Measurements from ENCODE around the gene EXO5. TPM values are rescaled to one million over a fixed set of nuclear protein-coding genes. Genes with fewer than 3 reads are reported as not detected.
"Not testable (repeated sequence)": the region's sequence is repeated elsewhere in the genome, so short reads cannot be mapped to it uniquely, and the experiment has no call there.

Gene EXO5
- total RNA-seq, 1 donor from 2014 or later, result 10.7 TPM

- Histone ChIP-seq H3K27me3 (ENCODE audit: control insufficient read depth, insufficient read depth, low read length) (no peaks in the 10 kb centered on the region), H3K4me3 (ENCODE audit: low read depth, low read length) (no peak overlapping the region), H3K36me3 (ENCODE audit: control insufficient read depth, insufficient read depth, low read length) (no peaks in the 10 kb centered on the region)
- TF ChIP-seq CTCF (IDR thresholded peaks at IDR 0.05; ENCODE audit: insufficient read depth, low read length, poor library complexity, severe bottlenecking), result no peak
- DNase-seq (ENCODE audit: low read depth), result no peak
These were observed 47.6 kb downstream of the EXO5 start for GRCh38 chr1:40556121-40556520.

- H3K4me3 ChIP-seq (ENCODE audit: low read depth, low read length); DNase-seq (ENCODE audit: low read depth); H3K36me3 ChIP-seq (ENCODE audit: control insufficient read depth, insufficient read depth, low read length); H3K27me3 ChIP-seq (ENCODE audit: control insufficient read depth, insufficient read depth, low read length): not testable (repeated sequence)
These were observed 49.7 kb downstream of the EXO5 start for GRCh38 chr1:40558241-40558640.

GRCh38 chr1:40562185-40562584, 53.6 kb downstream of the EXO5 start:
- Histone ChIP-seq H3K4me3 (ENCODE audit: low read depth, low read length) (no peak overlapping the region), H3K36me3 (ENCODE audit: control insufficient read depth, insufficient read depth, low read length) (no peaks in the 10 kb centered on the region), H3K27me3 (ENCODE audit: control insufficient read depth, insufficient read depth, low read length) (no peaks in the 10 kb centered on the region)
- DNase-seq (ENCODE audit: low read depth), result no peak
- TF ChIP-seq CTCF (IDR thresholded peaks at IDR 0.05; ENCODE audit: insufficient read depth, low read length, poor library complexity, severe bottlenecking), result no peak

GRCh38 chr1:40563266-40563665, 54.7 kb downstream of the EXO5 start:
- TF ChIP-seq CTCF (IDR thresholded peaks at IDR 0.05; ENCODE audit: insufficient read depth, low read length, poor library complexity, severe bottlenecking), result no peak
- no peak for DNase-seq (ENCODE audit: low read depth)
- Histone ChIP-seq H3K27me3 (ENCODE audit: control insufficient read depth, insufficient read depth, low read length) (no peaks in the 10 kb centered on the region), H3K4me3 (ENCODE audit: low read depth, low read length) (no peak overlapping the region), H3K36me3 (ENCODE audit: control insufficient read depth, insufficient read depth, low read length) (no peaks in the 10 kb centered on the region)

GRCh38 chr1:40564506-40564905, 55.9 kb downstream of the EXO5 start:
- DNase-seq (ENCODE audit: low read depth), result no peak
- H3K4me3 ChIP-seq (ENCODE audit: low read depth, low read length), result no peak overlapping the region
- no peaks in the 10 kb centered on the region for H3K36me3 ChIP-seq (ENCODE audit: control insufficient read depth, insufficient read depth, low read length)
- H3K27me3 ChIP-seq (ENCODE audit: control insufficient read depth, insufficient read depth, low read length), result no peaks in the 10 kb centered on the region
- TF ChIP-seq CTCF (IDR thresholded peaks at IDR 0.05; ENCODE audit: insufficient read depth, low read length, poor library complexity, severe bottlenecking), result no peak

- Histone ChIP-seq H3K36me3 (ENCODE audit: control insufficient read depth, insufficient read depth, low read length) (no peaks in the 10 kb centered on the region), H3K4me3 (ENCODE audit: low read depth, low read length) (no peak overlapping the region), H3K27me3 (ENCODE audit: control insufficient read depth, insufficient read depth, low read length) (no peaks in the 10 kb centered on the region)
- DNase-seq (ENCODE audit: low read depth), result no peak
- no peak for TF ChIP-seq CTCF (IDR thresholded peaks at IDR 0.05; ENCODE audit: insufficient read depth, low read length, poor library complexity, severe bottlenecking)
These were observed 56.3 kb downstream of the EXO5 start for GRCh38 chr1:40564913-40565312.

Other genes starting within 250 kb of the EXO5 start
- gene COL9A2, start 191.5 kb upstream of the EXO5 start, total RNA-seq, result 19.7 and 20.2 TPM in 2 replicates
- gene SMAP2, start 135.0 kb upstream of the EXO5 start, total RNA-seq, result 10.5 and 13.8 TPM in 2 replicates
- 7.9 and 8.1 TPM in 2 replicates for gene ZFP69B, start 58.3 kb upstream of the EXO5 start, total RNA-seq
- gene ZFP69, start 31.5 kb upstream of the EXO5 start, total RNA-seq, result 4.1 and 4.3 TPM in 2 replicates
- 2.3 and 5.2 TPM in 2 replicates for gene ZNF684, start 22.9 kb downstream of the EXO5 start, total RNA-seq
- 2.9 and 3.2 TPM in 2 replicates for gene RIMS3, start 156.9 kb downstream of the EXO5 start, total RNA-seq
- 44.0 and 44.4 TPM in 2 replicates for gene NFYC, start 182.9 kb downstream of the EXO5 start, total RNA-seq